Natural killer cell treated with Interleukin-12 subunit alpha and Interleukin-12 subunit beta and Interleukin-15 and Interleukin-18, amount 100 ng/mL, for 72 hours (primary cell): Measurements from ENCODE around the gene AP3S1. TPM values are rescaled to one million over a fixed set of nuclear protein-coding genes. Genes with fewer than 3 reads are reported as not detected.
"Not testable (repeated sequence)": the region's sequence is repeated elsewhere in the genome, so short reads cannot be mapped to it uniquely, and the experiment has no call there.

Source experiments
- ATAC-seq, 2 donors: fragments of 150-1000 bp; cut with Tn5 transposase in 1 of 2; sonication (Bioruptor Pico), chemical (Tn5 transposase) in 1 of 2; 2 replicates each; pipeline ENCODE4 v1.10.0; 2021
- DNase-seq: peaks from one replicate; pipeline ENCODE4 v3.0.0; 2022; ENCODE audit warnings: low spot score
- H3K27ac Mint-ChIP-seq, 2 donors: 1 replicate in 1 of 2; 2 replicates in 1 of 2; pipeline ENCODE4 v1.8.0; 2022; ENCODE audit warnings: mixed read lengths in 2 of 2, mild to moderate bottlenecking in 1 of 2, moderate library complexity in 1 of 2
- H3K27me3 Mint-ChIP-seq, 2 donors: 1 replicate in 1 of 2; 2 replicates in 1 of 2; pipeline ENCODE4 v1.8.0; 2022; ENCODE audit warnings: mixed read lengths in 2 of 2
- H3K36me3 Mint-ChIP-seq: one replicate; pipeline ENCODE4 v1.8.0; 2022; ENCODE audit warnings: mixed read lengths
- H3K4me1 Mint-ChIP-seq, 2 donors: 1 replicate in 1 of 2; 2 replicates in 1 of 2; pipeline ENCODE4 v1.8.0; 2022; ENCODE audit warnings: low read depth in 2 of 2, mixed read lengths in 2 of 2, mild to moderate bottlenecking in 1 of 2
- H3K4me3 Mint-ChIP-seq: one replicate; pipeline ENCODE4 v1.8.0; 2022; ENCODE audit warnings: mixed read lengths
- H3K9me3 Mint-ChIP-seq: 2 replicates; pipeline ENCODE4 v1.8.0; 2022; ENCODE audit warnings: mixed read lengths
- total RNA-seq, 2 donors: library from RNA; stranded (reverse); gene quantifications; one replicate each; pipeline ENCODE4 v1.2.3, GENCODE V29; 2022

The AP3S1 gene
- total RNA-seq, 2 donors from 2014 or later = 35.8 to 56.4 TPM

GRCh38 chr5:115913623-115914400 is 72.1 kb downstream of the AP3S1 start:
- not testable (repeated sequence) for H3K9me3 Mint-ChIP-seq, H3K27me3 Mint-ChIP-seq, ATAC-seq, H3K4me3 Mint-ChIP-seq, DNase-seq, H3K4me1 Mint-ChIP-seq, H3K27ac Mint-ChIP-seq, H3K36me3 Mint-ChIP-seq

- H3K4me3 Mint-ChIP-seq = no peak overlapping the region
- no peaks in the 10 kb centered on the region for H3K36me3 Mint-ChIP-seq
- no peaks in the 10 kb centered on the region for H3K27me3 Mint-ChIP-seq
- no peaks in the 10 kb centered on the region for H3K4me1 Mint-ChIP-seq
- no peaks in the 10 kb centered on the region for H3K9me3 Mint-ChIP-seq
- DNase-seq (no peak), ATAC-seq (no peak)
- no peak overlapping the region for H3K27ac Mint-ChIP-seq
Observed at GRCh38 chr5:115920171-115920725, 78.5 kb downstream of the AP3S1 start.

- not testable (repeated sequence) for H3K4me3 Mint-ChIP-seq, H3K9me3 Mint-ChIP-seq, H3K4me1 Mint-ChIP-seq, ATAC-seq, DNase-seq, H3K27ac Mint-ChIP-seq, H3K36me3 Mint-ChIP-seq, H3K27me3 Mint-ChIP-seq
Observed at GRCh38 chr5:115928578-115929407, 87.1 kb downstream of the AP3S1 start.

- H3K9me3 Mint-ChIP-seq, H3K27me3 Mint-ChIP-seq, H3K4me3 Mint-ChIP-seq, DNase-seq, H3K4me1 Mint-ChIP-seq, H3K36me3 Mint-ChIP-seq, H3K27ac Mint-ChIP-seq, ATAC-seq: not testable (repeated sequence)
Observed at GRCh38 chr5:115930171-115930570, 88.4 kb downstream of the AP3S1 start.

- Mint-ChIP-seq H3K27ac (no peak overlapping the region), H3K4me1 (no peaks in the 10 kb centered on the region), H3K36me3 (no peaks in the 10 kb centered on the region), H3K9me3 (no peaks in the 10 kb centered on the region), H3K27me3 (peaks cover 0 to 3% of the 10 kb centered on the region in 2 donors), H3K4me3 (no peak overlapping the region)
- DNase-seq (no peak), ATAC-seq (no peak)
Observed at GRCh38 chr5:115930630-115931337, 89.0 kb downstream of the AP3S1 start.

GRCh38 chr5:115932991-115933390 is 91.3 kb downstream of the AP3S1 start:
- Mint-ChIP-seq H3K9me3 (no peaks in the 10 kb centered on the region), H3K4me1 (no peaks in the 10 kb centered on the region), H3K27me3 (peaks cover 0 to 5% of the 10 kb centered on the region in 2 donors), H3K27ac (no peak overlapping the region), H3K36me3 (no peaks in the 10 kb centered on the region), H3K4me3 (no peak overlapping the region)
- DNase-seq (no peak), ATAC-seq (no peak)

GRCh38 chr5:115934388-115934974 is 92.7 kb downstream of the AP3S1 start:
- Mint-ChIP-seq H3K9me3 (no peaks in the 10 kb centered on the region), H3K4me1 (no peaks in the 10 kb centered on the region), H3K36me3 (no peaks in the 10 kb centered on the region), H3K27ac (no peak overlapping the region), H3K27me3 (peaks cover 0 to 3% of the 10 kb centered on the region in 2 donors), H3K4me3 (no peak overlapping the region)
- ATAC-seq (no peak), DNase-seq (no peak)

- Mint-ChIP-seq H3K27ac (no peak overlapping the region), H3K4me3 (no peak overlapping the region)
Observed at GRCh38 chr5:115936031-115936430, 94.3 kb downstream of the AP3S1 start.

GRCh38 chr5:115939059-115939458 is 97.3 kb downstream of the AP3S1 start:
- no peak overlapping the region for H3K27ac Mint-ChIP-seq
- no peak overlapping the region for H3K4me3 Mint-ChIP-seq
- H3K36me3 Mint-ChIP-seq = no peaks in the 10 kb centered on the region
- no peaks in the 10 kb centered on the region for H3K9me3 Mint-ChIP-seq
- DNase-seq (no peak), ATAC-seq (no peak)
- H3K27me3 Mint-ChIP-seq = peaks cover 7 to 8% of the 10 kb centered on the region in 2 donors
- no peaks in the 10 kb centered on the region for H3K4me1 Mint-ChIP-seq

More at GRCh38 chr5:115936031-115936430, 94.3 kb downstream of the AP3S1 start:
- H3K27me3 Mint-ChIP-seq = peaks cover 0 to 4% of the 10 kb centered on the region in 2 donors
- no peak for ATAC-seq
- no peaks in the 10 kb centered on the region for H3K36me3 Mint-ChIP-seq
- H3K4me1 Mint-ChIP-seq = no peaks in the 10 kb centered on the region
- no peaks in the 10 kb centered on the region for H3K9me3 Mint-ChIP-seq
- DNase-seq = no peak

GRCh38 chr5:115940080-115940810 is 98.5 kb downstream of the AP3S1 start:
- no peak overlapping the region for H3K4me3 Mint-ChIP-seq
- H3K4me1 Mint-ChIP-seq = no peaks in the 10 kb centered on the region
- no peaks in the 10 kb centered on the region for H3K36me3 Mint-ChIP-seq
- ATAC-seq (no peak), DNase-seq (no peak)
- H3K27ac Mint-ChIP-seq = no peak overlapping the region
- no peaks in the 10 kb centered on the region for H3K9me3 Mint-ChIP-seq
- peaks cover 7 to 9% of the 10 kb centered on the region in 2 donors for H3K27me3 Mint-ChIP-seq

- ATAC-seq (no peak), DNase-seq (no peak)
- Mint-ChIP-seq H3K27me3 (peaks cover 7 to 9% of the 10 kb centered on the region in 2 donors), H3K27ac (no peak overlapping the region), H3K4me3 (no peak overlapping the region), H3K9me3 (no peaks in the 10 kb centered on the region), H3K36me3 (no peaks in the 10 kb centered on the region), H3K4me1 (no peaks in the 10 kb centered on the region)
Observed at GRCh38 chr5:115941051-115941675, 99.4 kb downstream of the AP3S1 start.

- H3K27me3 Mint-ChIP-seq = peaks cover 7 to 9% of the 10 kb centered on the region in 2 donors
- H3K27ac Mint-ChIP-seq = no peak overlapping the region
- ATAC-seq = no peak
- H3K4me3 Mint-ChIP-seq = no peak overlapping the region
- DNase-seq = no peak
- no peaks in the 10 kb centered on the region for H3K36me3 Mint-ChIP-seq
- H3K9me3 Mint-ChIP-seq = no peaks in the 10 kb centered on the region
- no peaks in the 10 kb centered on the region for H3K4me1 Mint-ChIP-seq
Observed at GRCh38 chr5:115944501-115944900, 102.8 kb downstream of the AP3S1 start.
